Tibial artery (tissue), 4 donors: ENCODE measurements around the gene WDR7.

ENCODE experiments used
- DNase-seq, 2 donors: peaks; one replicate each; pipeline ENCODE4 v3.0.0-alpha.2; 2019
- H3K27ac ChIP-seq, 2 donors: fragments of 200-600 bp; sonication (generic) in 1 of 2; 1 replicate in 1 of 2; 2 replicates in 1 of 2; pipeline ENCODE4 v1.5.1; 2018 to 2019; ENCODE audit warnings: mild to moderate bottlenecking in 1 of 2
- H3K27me3 ChIP-seq, 2 donors: fragments of 200-600 bp; sonication (generic) in 1 of 2; one replicate each; pipeline versions ENCODE4 v1.5.1 to v1.6.0; 2016 to 2019
- H3K36me3 ChIP-seq, 3 donors: fragments of 200-600 bp; sonication (generic) in 2 of 3; one replicate each; pipeline ENCODE4 v1.5.1; 2016 to 2019; ENCODE audit warnings: mild to moderate bottlenecking in 2 of 3
- H3K4me1 ChIP-seq, 4 donors: fragments of 200-600 bp; sonication (generic) in 2 of 4; 1 replicate in 3 of 4; 2 replicates in 1 of 4; pipeline ENCODE4 v1.5.1; 2016 to 2019
- H3K4me3 ChIP-seq, 2 donors: fragments of 200-600 bp; sonication (generic) in 1 of 2; 1 replicate in 1 of 2; 2 replicates in 1 of 2; pipeline ENCODE4 v1.5.1; 2018 to 2019; ENCODE audit warnings: mild to moderate bottlenecking in 2 of 2
- H3K9me3 ChIP-seq, 3 donors: fragments of 200-600 bp; sonication (generic) in 1 of 3; one replicate each; pipeline ENCODE4 v1.5.1; 2016 to 2019
- CTCF ChIP-seq, 2 experiments: fragments of 200-600 bp in 1 of 2; fragments of 450-650 bp in 1 of 2; IDR thresholded peaks; one replicate each; pipeline ENCODE4 v1.5.1; 2017 to 2019; ENCODE audit warnings: antibody characterized with exemption in 2 of 2, mild to moderate bottlenecking in 1 of 2, moderate library complexity in 1 of 2
- intact Hi-C: fragments of 100-400 bp; cut with DNase I; formaldehyde crosslinking; loops from one replicate; pipeline ENCODE4 v1.15.0; 2023; ENCODE audit warnings: low total_unique reads

WDR7 gene

GRCh38 chr18:57080479-57080878, 429.3 kb downstream of the WDR7 start:
- no peaks in the 10 kb centered on the region for H3K9me3 ChIP-seq
- no peaks in the 10 kb centered on the region for H3K36me3 ChIP-seq
- no peak for DNase-seq
- no peak for TF ChIP-seq CTCF (IDR thresholded peaks at IDR 0.05)
- peaks cover 0 to 22% of the 10 kb centered on the region in 2 donors for H3K27me3 ChIP-seq
- H3K4me1 ChIP-seq: no peaks in the 10 kb centered on the region
- H3K4me3 ChIP-seq: no peak overlapping the region
- intact Hi-C loops: no loop called here
- H3K27ac ChIP-seq: no peak overlapping the region

- intact Hi-C loops: no loop called here
- H3K9me3 ChIP-seq: no peaks in the 10 kb centered on the region
- no peak overlapping the region for H3K27ac ChIP-seq
- H3K27me3 ChIP-seq: peaks cover 0 to 10% of the 10 kb centered on the region in 2 donors
- no peaks in the 10 kb centered on the region for H3K4me1 ChIP-seq
- no peak for TF ChIP-seq CTCF (IDR thresholded peaks at IDR 0.05)
- H3K4me3 ChIP-seq: no peak overlapping the region
- DNase-seq: no peak
- no peaks in the 10 kb centered on the region for H3K36me3 ChIP-seq
Observed at GRCh38 chr18:57081899-57082298, 430.7 kb downstream of the WDR7 start.

GRCh38 chr18:57083485-57083884, 432.3 kb downstream of the WDR7 start:
- no peak overlapping the region for H3K4me3 ChIP-seq
- intact Hi-C loops: no loop called here
- no peaks in the 10 kb centered on the region for H3K4me1 ChIP-seq

GRCh38 chr18:57084331-57085271, 433.4 kb downstream of the WDR7 start:
- Histone ChIP-seq H3K4me1 (no peaks in the 10 kb centered on the region), H3K4me3 (no peak overlapping the region), H3K27me3 (peaks cover 0 to 5% of the 10 kb centered on the region in 2 donors), H3K9me3 (no peaks in the 10 kb centered on the region), H3K27ac (no peak overlapping the region), H3K36me3 (no peaks in the 10 kb centered on the region)
- no peak for DNase-seq
- intact Hi-C loops: no loop called here
- TF ChIP-seq CTCF (IDR thresholded peaks at IDR 0.05): no peak

More at GRCh38 chr18:57083485-57083884, 432.3 kb downstream of the WDR7 start:
- no peaks in the 10 kb centered on the region for H3K9me3 ChIP-seq
- H3K27ac ChIP-seq: no peak overlapping the region
- H3K27me3 ChIP-seq: peaks cover 0 to 9% of the 10 kb centered on the region in 2 donors
- no peaks in the 10 kb centered on the region for H3K36me3 ChIP-seq
- DNase-seq: no peak
- no peak for TF ChIP-seq CTCF (IDR thresholded peaks at IDR 0.05)

- no peaks in the 10 kb centered on the region for H3K9me3 ChIP-seq
- no peaks in the 10 kb centered on the region for H3K36me3 ChIP-seq
- TF ChIP-seq CTCF (IDR thresholded peaks at IDR 0.05): no peak
- no peak overlapping the region for H3K27ac ChIP-seq
- H3K4me3 ChIP-seq: no peak overlapping the region
- DNase-seq: no peak
- intact Hi-C loops: no loop called here
- peaks cover 0 to 2% of the 10 kb centered on the region in 2 donors for H3K27me3 ChIP-seq
- H3K4me1 ChIP-seq: no peaks in the 10 kb centered on the region
Observed at GRCh38 chr18:57085371-57085770, 434.2 kb downstream of the WDR7 start.
